ENCODE data around the gene SETD6. TPM values are rescaled to one million over a fixed set of nuclear protein-coding genes. Genes with fewer than 3 reads are reported as not detected.
"Not testable (repeated sequence)": the region's sequence is repeated elsewhere in the genome, so short reads cannot be mapped to it uniquely, and the experiment has no call there.

The SETD6 gene
- polyA plus RNA-seq, 2 donors = 15.5 to 17.3 TPM

- 96 to 98% methylated on average over 4 of the region's 4 CpGs for WGBS, 2 donors
- H3K4me1 ChIP-seq (ENCODE audit: control insufficient read depth in 2 of 2, insufficient read depth in 2 of 2, low read length in 1 of 2); H3K27ac ChIP-seq (ENCODE audit: low read depth in 2 of 2, low read length in 1 of 2); H3K9me3 ChIP-seq (ENCODE audit: control insufficient read depth in 2 of 2, insufficient read depth in 1 of 2, low read depth in 1 of 2, low read length in 1 of 2); H3K4me3 ChIP-seq (ENCODE audit: low read depth in 1 of 2, low read length in 2 of 2); H3K27me3 ChIP-seq (ENCODE audit: control insufficient read depth in 1 of 2, insufficient read depth in 2 of 2, low read length in 2 of 2): not testable (repeated sequence)
- H3K36me3 ChIP-seq (ENCODE audit: control insufficient read depth in 2 of 2, insufficient read depth in 2 of 2, low read length in 1 of 2) = peaks cover 5 to 13% of the 10 kb centered on the region in 2 donors
These were observed 50.4 kb downstream of the SETD6 start for GRCh38 chr16:58565697-58566096.

Other genes with a start within 250 kb of the SETD6 start
- gene PRSS54, start 220.5 kb upstream of the SETD6 start, polyA plus RNA-seq = not detected
- gene GINS3, start 123.0 kb upstream of the SETD6 start, polyA plus RNA-seq = 1 to 10 TPM; 8.6 to 9.3 TPM
- gene NDRG4, start 15.4 kb upstream of the SETD6 start, polyA plus RNA-seq = 10 to 100 TPM; 12.0 to 26.9 TPM
- gene CNOT1, start 114.3 kb downstream of the SETD6 start, polyA plus RNA-seq = 100 to 1,000 TPM in 1 of 2 donors, 10 to 100 TPM in 1; 53.7 to 105 TPM
- 1 to 10 TPM; 4.8 to 7.2 TPM for gene SLC38A7, start 169.3 kb downstream of the SETD6 start, polyA plus RNA-seq
- gene GOT2, start 218.8 kb downstream of the SETD6 start, polyA plus RNA-seq = 10 to 100 TPM; 43.7 to 66.1 TPM

All from esophagus (tissue), 2 donors.